ENCODE measurements around the gene GRAP2.
A peak's percentile ranks its signal among the peaks of the same experiment; 100 is the strongest.

Gene GRAP2

DNA sequence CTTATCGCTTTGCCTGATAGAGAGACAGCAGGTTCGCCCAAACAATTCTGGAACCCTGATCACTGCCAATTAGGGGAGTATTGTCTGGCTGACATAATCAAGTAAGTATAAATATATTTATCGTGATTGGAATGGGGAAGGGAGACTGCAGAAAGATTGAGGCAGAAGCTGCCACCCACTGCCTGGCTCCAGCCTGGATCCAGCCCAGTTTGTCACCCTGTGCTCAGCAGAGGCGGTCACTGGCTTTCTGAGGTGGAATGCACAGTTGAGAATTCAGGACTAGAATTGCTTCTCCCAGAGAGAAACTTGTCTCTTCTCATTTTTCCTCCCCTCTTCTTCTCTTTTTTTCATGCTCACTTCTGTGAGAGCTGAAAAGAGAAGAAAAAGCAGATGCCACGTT lies 25.9 kb downstream of the GRAP2 start:
- DNase-seq: no peak

DNA sequence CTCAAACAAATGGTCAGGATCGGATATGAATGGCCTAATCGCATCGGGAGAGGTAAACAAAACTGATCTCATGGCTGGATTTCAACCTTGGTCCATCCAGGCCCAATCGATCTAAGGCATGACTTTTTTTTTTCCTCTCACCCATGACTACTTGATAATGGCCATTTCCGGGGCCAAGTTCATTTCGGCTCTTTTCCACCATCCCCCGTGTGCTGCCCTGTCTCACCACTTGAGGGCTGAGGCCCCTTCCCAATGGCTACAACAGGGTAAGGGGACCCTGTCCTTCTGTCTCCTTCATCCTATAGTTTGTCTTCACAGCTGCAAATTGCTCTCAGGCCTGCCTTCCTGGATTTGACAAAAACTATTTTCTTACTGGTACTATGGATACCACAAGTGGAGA lies 26.7 kb downstream of the GRAP2 start:
- peak; percentile 28 for DNase-seq

DNA sequence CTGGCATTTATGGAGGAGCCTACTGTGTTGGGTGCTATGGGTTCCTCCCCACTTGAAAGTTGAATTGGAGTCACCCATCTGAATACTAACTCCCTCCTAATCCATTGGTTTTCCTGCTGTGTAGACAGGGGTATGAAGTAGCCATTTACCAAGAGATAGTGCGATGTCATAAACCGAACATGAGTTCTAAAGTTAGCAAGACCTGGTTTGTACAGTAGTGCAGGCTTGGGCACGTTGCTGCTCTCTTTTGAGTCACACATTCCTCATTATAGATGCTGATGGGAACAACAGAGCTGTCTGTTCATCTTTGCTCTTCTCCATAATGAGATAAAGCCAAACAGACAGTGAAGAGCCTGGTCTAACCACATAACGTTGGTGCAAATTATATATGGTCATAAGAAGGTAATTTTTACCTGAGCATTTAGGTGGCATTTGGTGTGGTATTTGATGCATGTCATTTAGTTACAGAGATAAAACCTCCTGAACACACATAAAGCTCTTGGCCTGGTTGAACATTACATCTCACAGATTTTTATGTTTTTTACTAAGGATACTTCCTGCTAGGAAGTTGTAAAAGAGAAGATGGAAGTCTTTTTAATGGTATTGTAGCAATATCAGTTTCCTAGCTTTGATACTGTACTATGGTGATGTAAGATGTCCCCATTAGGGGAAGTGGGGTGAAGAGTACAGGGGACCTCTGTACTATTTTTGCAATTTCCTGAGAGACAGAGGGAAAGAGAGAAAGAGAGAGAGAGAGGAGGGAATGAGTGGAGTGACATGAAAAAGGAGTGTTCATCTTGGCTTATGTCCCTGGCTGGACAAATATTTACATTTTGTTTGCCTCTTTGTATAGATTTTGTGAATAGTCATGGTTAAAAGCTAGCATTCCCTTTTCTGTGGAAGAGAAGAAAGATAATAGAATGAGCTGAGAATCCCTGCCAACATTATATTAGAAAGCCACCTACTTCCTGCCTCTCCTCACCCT lies 27.9 kb downstream of the GRAP2 start:
- peak; percentile 29 for DNase-seq

DNA sequence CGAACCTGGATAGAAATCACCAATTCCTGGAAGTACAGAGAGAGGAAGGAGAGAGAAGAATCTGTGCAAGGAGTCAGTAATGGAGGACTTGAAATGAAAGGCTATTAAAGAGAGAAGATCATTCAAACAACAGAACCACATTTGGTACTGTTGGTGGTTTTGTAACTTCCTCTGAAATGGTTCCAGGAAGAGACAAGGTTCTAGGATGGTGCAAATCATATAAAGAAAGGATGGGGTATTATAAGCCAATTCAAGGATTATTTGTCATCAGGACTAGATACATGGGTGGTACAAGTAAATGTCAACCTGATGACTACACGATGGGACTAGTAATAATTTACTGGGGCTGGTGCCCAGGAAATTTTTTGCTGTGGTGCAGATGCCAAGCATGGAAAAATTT lies 30.4 kb downstream of the GRAP2 start:
- DNase-seq: no peak

DNA sequence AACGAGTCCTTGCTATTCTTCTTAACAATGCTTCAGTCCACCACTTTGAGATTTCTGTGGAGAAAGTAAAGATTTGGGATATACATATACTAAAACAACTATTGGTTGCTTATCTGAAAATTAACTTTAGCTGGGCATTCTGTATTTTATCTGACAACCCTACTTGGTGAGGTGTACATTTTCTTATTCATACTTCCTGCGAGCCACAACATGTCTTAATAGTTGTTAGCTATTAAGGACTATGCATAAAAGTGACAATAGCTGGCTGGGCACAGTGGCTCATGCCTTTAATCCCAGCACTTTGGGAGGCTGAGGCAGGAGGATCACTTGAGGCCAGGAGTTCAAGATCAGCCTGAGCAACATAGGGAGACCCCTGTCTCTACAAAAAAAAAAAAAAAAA lies 31.3 kb downstream of the GRAP2 start:
- DNase-seq: no peak

DNA sequence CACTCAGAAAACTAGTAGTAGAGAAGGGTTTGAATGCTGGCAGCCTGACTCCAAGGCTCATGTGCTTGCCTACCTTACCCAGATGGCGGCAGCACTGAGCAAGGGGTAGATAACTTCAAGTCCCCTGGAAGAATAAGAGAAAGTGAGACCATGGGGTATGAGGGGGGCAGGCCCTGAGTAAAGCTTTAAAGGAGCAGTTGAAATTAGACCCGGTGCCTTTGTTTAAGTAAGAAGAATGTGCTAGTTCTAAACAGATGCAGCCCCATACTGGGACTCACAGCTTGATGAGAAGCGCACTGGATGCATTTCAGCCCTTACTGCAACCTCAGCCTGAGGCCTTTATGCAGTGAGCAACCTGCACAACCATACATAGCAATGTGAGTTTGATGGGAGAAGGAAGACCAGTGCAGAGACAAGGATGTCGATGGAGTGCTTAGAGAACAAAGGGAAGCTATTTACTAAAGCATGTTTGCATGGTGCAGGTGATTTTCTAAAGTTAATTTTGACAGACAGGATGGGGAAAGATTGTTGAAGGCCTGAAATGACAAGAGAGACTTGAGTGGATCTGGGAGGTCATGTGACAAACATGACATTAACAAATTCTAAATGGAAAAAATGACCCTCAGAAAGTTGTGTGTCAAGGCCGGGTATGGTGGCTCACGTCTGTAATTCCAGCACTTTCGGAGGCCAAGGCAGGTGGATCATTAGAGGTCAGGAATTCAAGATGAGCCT lies 32.2 kb downstream of the GRAP2 start:
- DNase-seq: peak; percentile 81

DNA sequence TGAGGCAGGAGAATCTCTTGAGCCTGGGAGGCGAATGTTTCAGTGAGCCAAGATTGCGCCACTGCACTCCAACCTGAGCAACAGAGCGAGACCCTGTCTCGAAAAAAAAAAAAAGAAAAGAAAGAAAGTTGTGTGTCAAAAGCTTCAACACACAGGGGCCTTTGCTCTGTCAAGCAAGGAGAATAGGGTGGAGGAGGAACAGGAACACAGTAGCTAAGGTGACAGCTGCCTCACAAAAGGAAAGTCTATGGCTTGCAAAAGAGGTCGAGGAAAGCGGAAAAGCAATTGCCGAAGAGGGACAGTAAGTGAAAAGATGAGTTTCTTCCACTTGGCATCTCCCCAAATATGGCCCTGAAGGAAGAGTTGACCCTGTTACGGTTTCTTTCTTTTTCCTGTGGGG lies 32.9 kb downstream of the GRAP2 start:
- no peak for DNase-seq

DNA sequence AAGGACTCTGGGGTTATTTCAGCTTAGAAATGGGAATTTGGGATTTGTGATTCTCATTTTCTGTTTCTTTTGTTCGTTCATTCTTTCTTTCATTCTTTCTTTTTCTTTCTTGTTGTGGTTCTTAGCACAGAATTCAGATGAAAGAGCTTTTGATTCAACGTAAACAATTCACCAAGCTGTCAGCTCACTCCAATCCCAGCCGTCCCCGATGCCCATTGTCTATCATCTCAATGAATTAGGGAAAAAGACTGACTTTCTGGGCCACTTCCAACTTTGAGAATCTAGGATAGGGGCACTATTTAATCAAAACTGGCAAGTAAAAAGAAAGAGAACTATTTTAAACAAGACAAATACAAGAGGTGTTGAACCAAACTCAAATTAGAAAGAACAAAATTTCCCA lies 34.2 kb downstream of the GRAP2 start:
- no peak for DNase-seq

DNA sequence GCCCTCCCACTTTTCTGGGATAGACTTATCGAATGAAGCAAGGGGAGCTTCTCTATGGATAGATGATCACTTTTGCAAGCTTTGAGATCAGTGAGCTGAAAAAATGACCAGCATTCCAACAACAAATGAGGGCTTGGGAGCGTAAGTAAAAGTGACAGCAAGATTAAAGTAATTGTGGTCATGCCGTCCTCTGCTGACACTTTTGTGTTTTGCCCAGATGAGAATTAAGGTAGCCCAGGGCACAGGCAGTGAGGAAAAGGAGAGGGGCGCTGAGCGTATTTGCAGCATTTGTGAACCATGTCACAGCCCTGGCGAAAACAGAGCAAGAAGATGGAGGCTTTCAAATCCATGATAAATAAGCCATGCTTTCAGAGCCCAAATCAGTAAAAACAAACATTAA lies 34.7 kb downstream of the GRAP2 start:
- no peak for DNase-seq

DNA sequence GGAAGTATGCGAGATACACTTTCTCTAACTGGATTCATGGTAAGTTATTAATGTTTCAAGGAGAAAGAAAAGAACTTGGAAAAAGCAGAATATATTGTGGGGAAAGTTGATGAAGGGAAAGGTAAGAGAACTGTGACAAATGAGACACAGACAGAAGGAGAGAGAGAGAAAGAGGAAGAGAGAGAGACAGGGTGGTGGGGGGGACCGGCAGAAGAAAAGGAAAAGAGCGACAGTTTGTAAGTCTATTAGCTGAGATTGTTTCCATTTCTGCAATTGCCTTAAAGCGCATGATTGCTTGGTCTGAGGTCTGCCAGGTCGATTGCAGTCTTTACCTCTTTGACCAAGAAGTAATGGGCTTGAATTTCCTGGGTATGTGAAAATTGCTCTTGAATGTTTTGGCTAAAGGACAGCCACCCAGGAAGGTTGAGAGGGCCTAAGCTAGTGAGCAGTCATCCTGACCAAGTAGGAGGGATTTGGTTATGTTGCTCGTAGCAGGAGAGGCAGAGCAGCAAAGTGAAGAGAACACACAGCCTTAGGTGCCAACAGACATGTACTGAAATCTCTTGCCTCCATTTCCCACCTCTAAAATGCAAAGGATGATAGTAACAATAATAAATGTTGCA lies 35.8 kb downstream of the GRAP2 start:
- no peak for DNase-seq

DNA sequence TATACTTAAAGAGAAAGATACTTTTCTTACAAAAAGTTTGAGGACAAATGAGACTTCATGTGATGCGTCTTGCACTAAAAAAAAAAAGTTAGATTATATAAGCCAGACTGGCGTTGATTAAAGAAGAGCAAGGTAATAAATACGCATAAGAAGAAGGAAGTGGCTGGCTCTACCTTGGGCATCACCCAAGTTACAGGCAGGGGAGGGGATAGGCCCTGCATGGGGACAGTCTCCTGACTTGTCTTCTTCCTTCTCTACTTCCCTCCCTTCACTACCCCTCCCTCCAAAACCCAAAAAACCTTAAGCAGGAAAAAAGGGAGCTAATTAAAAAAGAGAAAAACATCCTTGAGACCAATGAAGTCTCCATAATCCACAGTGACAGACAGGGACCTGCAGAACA lies 37.0 kb downstream of the GRAP2 start:
- DNase-seq: no peak

DNA sequence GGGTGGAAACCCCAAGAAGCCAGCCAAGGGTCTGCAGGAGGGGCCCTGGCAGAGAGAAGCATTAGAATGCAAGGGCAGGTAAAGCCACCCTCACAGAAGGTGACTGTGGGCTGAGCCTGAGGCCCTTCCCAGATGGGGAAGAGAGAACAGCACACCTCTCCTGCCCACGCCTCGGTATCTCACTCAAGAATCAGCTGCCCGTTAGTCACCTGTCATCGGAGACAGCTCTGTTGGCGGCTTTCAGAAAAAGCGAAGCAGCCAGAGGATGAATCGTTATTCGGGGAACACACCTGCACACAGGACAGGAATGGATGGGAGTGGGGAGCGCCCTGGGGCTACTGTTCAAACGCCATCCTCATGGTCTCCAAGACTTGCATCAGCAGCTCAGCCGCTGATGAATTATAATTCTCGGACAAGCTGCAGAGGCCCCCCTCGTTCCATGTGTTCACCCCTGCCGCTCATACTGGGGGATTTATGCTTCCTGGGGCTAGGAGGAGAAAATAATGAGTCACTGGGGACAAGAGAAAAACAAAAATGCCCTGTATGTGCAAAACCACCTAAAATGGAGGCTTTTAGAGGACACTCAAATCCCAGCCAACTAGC lies 37.7 kb downstream of the GRAP2 start:
- DNase-seq: no peak

DNA sequence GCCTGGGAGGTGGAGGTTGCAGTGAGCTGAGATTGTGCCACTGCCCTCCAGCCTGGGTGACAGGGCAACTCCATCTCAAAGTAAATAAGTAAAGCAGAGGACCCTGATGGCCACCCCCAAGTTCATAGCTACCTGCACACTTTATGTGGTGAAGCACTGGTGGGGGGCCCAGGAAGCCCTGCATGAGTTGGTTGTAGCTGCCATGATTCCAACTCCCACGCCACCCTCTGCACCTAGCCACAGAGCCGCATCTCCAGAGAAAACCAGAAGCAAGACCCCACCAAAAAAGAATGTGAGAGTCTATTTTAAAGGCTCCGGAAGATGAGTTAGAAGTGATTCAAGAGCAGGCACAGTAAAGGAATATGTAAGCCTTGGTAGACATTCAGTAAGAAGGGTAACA lies 38.9 kb downstream of the GRAP2 start:
- DNase-seq: no peak

DNA sequence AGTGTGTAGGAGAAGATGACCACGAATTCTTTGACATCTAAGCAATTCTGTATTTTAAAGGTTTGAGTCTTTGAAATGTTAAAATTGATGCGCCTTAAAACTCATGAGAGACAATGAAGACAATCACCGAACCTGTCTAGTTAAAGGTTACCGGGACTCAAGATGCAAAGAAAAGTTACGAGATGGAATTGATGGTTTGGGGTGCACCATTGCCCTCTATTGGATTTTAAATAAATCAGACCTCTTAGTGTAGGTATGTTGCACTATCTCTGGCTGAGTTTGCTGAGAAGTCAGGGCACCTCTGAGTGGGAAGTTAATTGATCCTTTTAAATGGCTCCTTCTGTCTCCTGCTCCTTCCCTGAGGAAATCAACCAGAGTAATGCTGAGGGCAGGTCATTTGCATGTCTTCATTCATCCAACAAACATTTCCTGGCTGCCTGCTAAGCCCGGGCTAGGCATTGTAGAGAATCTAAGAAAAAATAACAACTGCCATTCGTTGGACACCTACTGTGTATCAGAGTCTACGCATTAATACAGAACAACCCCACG lies 39.9 kb downstream of the GRAP2 start:
- DNase-seq: peak; percentile 79

DNA sequence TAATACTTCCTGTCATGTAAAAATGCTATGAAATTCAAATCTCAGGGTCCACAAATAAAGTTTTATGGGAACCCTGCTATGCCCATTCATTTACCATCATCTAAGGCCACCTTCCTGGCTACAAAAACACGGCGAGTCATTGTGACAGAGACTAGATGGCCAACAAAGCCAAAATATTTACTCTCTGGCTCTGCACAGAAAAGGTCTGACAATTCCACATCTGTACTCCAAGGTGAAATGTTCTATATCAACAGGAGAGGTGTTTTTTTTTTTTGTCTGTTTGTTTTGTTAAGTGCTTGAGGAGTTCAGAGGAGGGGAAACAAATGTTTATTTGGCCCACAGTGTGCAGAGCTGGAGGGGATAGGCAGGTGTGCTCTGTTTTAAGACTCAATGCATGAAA lies 40.7 kb downstream of the GRAP2 start:
- DNase-seq: peak; percentile 95

DNA sequence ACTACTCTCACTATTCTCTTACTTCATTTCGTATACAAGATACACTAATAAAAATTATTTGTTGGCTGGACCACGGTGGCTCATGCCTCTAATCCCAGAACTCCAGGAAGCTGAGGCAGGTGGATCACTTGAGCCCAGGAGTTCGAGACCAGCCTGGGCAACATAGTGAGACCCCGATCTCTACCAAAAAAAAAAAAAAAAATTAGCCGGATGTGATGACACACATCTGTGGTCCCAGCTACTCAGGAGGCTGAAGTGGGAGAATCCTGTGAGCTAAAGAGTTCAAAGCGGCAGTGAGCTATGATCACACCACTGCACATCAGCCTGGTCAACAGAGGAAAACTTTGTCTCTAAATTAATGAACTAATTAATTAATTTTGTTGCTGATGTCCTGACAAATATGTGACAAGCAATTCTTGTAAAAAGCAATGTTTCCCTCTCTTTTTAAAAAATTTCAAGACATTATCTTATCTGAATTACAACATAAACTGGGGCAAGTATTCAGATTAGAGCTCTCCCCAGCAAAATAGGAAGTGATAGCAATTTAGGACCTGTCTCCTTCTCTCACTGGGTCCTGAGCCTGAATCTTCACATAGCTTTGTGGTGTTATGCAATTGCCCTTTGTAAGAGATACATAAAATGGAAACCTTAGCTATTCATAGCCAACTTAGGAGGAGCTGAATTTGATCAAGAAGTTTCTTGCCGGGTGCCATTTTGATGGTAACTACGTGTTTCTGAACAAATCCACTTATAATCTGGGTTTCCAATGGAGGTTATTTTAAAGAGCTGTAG lies 41.8 kb downstream of the GRAP2 start:
- peak; percentile 18 for DNase-seq

DNA sequence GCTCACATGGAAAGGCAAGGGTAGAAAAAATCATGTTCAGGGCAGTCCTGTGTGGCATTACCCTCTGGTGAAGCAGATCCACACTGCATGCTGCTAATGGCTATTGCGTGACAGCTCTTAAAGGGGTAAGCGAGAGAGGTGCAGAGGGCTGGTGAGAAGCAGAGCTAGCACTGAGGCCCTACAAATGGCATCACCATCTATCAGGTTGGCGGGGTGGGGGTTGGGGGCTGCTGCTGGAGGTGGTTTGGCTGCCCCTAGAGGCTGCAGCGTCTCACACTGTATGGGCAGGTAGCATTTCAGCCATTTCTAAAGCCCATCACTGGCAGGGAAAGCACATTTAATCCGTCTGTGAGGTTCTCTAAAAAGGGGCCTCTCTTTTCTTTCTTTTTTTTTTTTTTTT lies 42.5 kb downstream of the GRAP2 start:
- peak; percentile 86 for DNase-seq

DNA sequence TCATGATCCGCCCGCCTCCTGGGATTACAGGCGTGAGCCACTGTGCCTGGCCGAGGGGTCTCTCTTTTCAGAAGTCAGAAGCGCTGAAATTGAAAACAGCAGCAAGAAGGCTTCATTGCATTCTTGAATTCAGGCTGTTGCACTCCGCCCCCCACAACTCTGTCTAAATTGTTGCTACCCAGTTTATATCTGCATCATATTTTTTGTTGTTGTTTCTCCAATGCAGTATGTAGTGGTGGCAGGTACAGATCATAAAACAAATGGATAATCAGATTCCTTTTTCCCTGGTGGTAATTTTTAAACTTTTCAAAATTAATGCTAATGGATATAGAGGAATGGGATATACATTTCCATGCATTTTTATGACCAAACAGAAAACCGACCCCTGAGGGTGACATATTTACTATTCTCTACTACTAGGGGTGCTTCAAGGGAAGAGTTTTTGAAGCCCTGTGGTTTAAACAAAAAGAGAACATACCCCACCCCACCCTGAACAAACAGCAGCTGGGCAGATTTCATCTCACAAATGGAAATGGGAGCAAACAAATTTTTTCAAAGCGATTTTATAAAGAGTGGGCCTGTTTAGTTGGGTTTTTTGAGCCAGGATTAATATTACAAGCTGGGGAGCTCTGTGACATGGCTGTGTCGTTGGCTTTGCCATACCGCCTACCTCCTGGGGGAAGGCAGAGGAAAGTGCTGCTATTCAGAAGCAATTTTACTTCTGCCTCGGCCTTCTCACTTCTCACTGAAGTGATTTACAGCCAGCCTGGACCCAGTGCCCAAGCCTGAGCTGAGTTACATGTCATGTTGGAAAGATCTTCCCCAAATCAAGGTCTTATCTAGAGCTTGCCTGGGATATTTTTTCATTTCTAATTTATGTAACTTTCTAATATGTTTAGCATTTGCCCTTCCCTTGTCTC lies 43.3 kb downstream of the GRAP2 start:
- peak; percentile 85 for DNase-seq

DNA sequence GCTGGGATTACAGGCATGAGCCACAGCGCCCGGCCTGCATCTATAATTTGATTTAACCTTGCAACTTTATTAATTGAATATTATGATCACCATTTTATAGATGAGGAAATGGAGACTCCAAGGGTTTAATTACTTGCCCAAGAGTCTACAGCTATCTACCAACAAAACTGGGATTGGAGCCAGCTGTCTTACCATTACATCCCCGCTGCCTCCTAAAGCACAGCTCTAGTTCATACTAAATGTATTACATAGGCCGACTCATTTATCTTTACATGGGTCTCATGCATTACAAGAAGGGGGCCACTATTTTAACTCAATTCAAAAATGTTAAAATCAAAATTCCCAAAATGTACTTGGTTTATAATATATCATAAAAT lies 45.2 kb downstream of the GRAP2 start:
- DNase-seq: peak; percentile 40

DNA sequence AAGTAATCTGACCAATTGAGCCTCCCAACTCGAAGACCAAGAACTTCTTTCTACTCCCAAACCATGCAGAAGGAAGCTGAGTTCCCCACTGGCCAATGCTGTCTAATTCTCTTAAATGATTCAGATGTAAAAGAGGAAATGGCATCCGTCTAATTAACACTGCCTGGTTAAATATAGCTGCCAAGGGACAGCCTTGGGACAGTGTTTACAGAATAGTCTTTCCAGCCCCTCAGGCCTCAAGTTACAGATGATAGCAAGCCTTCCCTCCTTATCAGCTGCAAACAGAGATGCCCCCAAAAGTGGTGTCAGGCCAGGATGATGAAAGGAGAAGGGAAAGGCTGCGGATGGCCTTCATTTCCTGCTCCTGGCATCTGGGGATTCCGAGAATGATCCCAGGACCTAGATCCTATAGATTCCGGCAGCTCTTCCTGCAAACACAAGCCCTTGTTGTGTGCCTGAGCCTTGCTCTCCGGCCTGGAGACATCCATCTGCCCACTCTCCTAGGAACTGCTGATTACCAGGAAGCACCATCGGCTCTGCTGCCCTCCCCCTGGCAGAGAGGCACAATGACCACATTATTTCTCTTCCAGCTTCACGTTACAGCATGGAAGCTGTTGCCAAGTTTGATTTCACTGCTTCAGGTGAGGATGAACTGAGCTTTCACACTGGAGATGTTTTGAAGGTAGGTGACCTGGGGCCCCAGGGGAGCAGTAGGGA lies 45.8 kb downstream of the GRAP2 start:
- DNase-seq: peak; percentile 92
